SK-N-MC (cell line): ENCODE results near the gene CELF2.

ENCODE experiments used
- EZH2 ChIP-seq: fragments of 200-600 bp; sonication (generic); IDR thresholded peaks from one replicate; pipeline ENCODE4 v1.6.1; 2017; ENCODE audit warnings: antibody characterized with exemption
- FOXP2 ChIP-seq: optimal IDR thresholded peaks from 2 replicates; pipeline ENCODE3; 2011; ENCODE audit warnings: mild to moderate bottlenecking, moderate library complexity; ENCODE audit not compliant: insufficient read depth; ENCODE audit errors: extremely low read length, control extremely low read depth
- POLR2AphosphoS5 ChIP-seq: IDR thresholded peaks from 2 replicates; pipeline ENCODE4 v1.6.1; 2012; ENCODE audit warnings: mild to moderate bottlenecking, low read depth, low read length, borderline replicate concordance

DNA sequence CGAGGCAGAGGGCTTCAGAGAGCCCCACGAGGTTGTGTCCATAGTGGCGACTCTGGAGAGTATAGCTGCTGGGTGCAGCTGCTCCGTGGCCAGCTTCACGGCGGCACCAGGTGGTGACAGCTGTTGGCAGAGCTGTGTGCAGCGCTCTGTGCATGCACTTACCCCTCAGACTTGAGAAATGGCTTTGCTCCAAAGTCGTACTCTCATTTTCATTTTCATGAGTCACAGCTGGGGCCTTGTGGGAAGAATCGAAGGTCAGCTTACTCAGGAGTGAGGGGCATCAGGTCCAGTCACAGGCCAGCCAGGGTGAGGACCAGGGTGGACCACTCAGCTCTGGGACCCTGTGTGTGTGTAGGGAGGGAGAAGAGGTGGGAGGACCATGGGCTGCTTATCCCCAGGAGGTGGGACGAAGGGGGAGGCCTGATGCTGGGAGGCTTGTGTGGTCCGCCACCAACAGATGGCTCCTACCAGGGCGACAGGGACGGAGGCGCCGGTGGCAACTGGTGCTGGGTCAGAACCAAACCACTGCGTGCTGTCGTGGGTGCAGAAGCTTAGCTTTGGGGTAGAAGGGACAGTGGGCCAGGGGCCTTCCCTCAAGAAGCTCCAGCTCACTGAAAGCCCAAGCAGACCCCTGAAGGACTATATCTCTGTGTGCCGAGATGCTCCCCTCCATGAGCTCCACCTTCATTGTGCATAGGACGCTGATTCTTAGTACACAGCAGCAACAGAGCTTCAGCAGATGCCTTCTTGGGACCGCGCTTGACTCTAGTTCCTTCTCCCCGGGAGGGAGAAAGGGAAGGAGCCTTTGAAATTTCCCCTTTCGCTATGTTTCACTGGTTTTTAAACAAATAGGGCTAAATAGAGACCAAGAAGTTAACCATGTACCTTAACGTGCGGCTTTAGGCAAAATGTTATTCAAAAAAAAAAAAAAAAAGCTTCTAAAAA, 225.0 kb downstream of the CELF2 start:
- TF ChIP-seq EZH2 = no peak
- TF ChIP-seq POLR2AphosphoS5 = no peak
- TF ChIP-seq FOXP2 = no peak
